WTC11 (cell line): Measurements from ENCODE around the gene EPB41. TPM values are rescaled to one million over a fixed set of nuclear protein-coding genes. Genes with fewer than 3 reads are reported as not detected.

Experiments used
- ATAC-seq: fragments of 200-7000 bp; cut with Tn5 transposase; 2 replicates; pipeline ENCODE4 v1.10.0; 2021; ENCODE audit warnings: mild to moderate bottlenecking, moderate library complexity
- CTCF ChIA-PET: fragments of 300-600 bp; sonication (Branson Sonifier 250); formaldehyde crosslinking; loops from one replicate; lab custom pipeline; 2021; ENCODE audit warnings: antibody characterized with exemption; lab: Charles Lee
- POLR2A ChIA-PET: fragments of 350-600 bp; sonication (Branson Sonifier 250); formaldehyde crosslinking; loops from one replicate; lab custom pipeline; 2021; ENCODE audit warnings: antibody characterized with exemption; lab: Charles Lee
- DNase-seq: peaks from one replicate; pipeline ENCODE4 v3.0.0; 2021; ENCODE audit warnings: low spot score
- H3K27ac Mint-ChIP-seq: 2 replicates; pipeline ENCODE4 v1.8.0; 2021; ENCODE audit warnings: mixed read lengths
- H3K27me3 Mint-ChIP-seq: 2 replicates; pipeline ENCODE4 v1.8.0; 2021; ENCODE audit warnings: low read depth, mild to moderate bottlenecking, moderate library complexity, mixed read lengths
- H3K36me3 Mint-ChIP-seq: 2 replicates; pipeline ENCODE4 v1.8.0; 2021; ENCODE audit warnings: mixed read lengths
- H3K4me1 Mint-ChIP-seq: 2 replicates; pipeline ENCODE4 v1.8.0; 2022; ENCODE audit warnings: mixed read lengths
- H3K4me3 Mint-ChIP-seq: 2 replicates; pipeline ENCODE4 v1.8.0; 2021; ENCODE audit warnings: mild to moderate bottlenecking, moderate library complexity, mixed read lengths
- H3K9me3 Mint-ChIP-seq: 2 replicates; pipeline ENCODE4 v1.8.0; 2021; ENCODE audit warnings: mixed read lengths
- CREB1 ChIP-seq: sonication (generic); formaldehyde crosslinking; IDR thresholded peaks from 2 replicates; pipeline ENCODE4 v1.8.0; 2023; ENCODE audit warnings: mild to moderate bottlenecking, missing genetic modification reagents
- EMX1 ChIP-seq: fragments of 250-450 bp; sonication (Bioruptor Pico); IDR thresholded peaks from 2 replicates; pipeline ENCODE4 v1.8.0; 2021; ENCODE audit warnings: mild to moderate bottlenecking
- NR2C2 ChIP-seq: sonication (generic); formaldehyde crosslinking; IDR thresholded peaks from 2 replicates; pipeline ENCODE4 v1.8.0; 2022; ENCODE audit warnings: mild to moderate bottlenecking, missing genetic modification reagents
- RORB ChIP-seq: fragments of 250-450 bp; sonication (Bioruptor Pico); IDR thresholded peaks from 2 replicates; pipeline ENCODE4 v1.9.0; 2021; ENCODE audit warnings: mild to moderate bottlenecking
- ZNF263 ChIP-seq: sonication (generic); formaldehyde crosslinking; IDR thresholded peaks from 2 replicates; pipeline ENCODE4 v1.8.1; 2022; ENCODE audit warnings: low read depth, mild to moderate bottlenecking, moderate library complexity, missing genetic modification reagents
- ZNF416 ChIP-seq: fragments of 250-450 bp; sonication (Bioruptor Pico); IDR thresholded peaks from 2 replicates; pipeline ENCODE4 v1.9.0; 2021; ENCODE audit warnings: mild to moderate bottlenecking, inconsistent platforms
- total RNA-seq: library from RNA; stranded (reverse); gene quantifications from 3 replicates; pipeline ENCODE4 v1.2.3, GENCODE V29; 2021
- TF ChIP-seq, protein P1 (sequence below): sonication (generic); formaldehyde crosslinking; IDR thresholded peaks from 2 replicates; pipeline ENCODE4 v1.8.1; 2023; ENCODE audit warnings: mild to moderate bottlenecking, missing genetic modification reagents, borderline replicate concordance
- TF ChIP-seq, protein P2 (sequence below): sonication (generic); formaldehyde crosslinking; conservative IDR thresholded peaks from 2 replicates; pipeline ENCODE4 v1.8.1; 2022; ENCODE audit warnings: mild to moderate bottlenecking, missing genetic modification reagents
- TF ChIP-seq, protein P3 (sequence below): sonication (generic); formaldehyde crosslinking; IDR thresholded peaks from 2 replicates; pipeline ENCODE4 v1.8.1; 2022; ENCODE audit warnings: mild to moderate bottlenecking, missing genetic modification reagents, moderate library complexity, borderline replicate concordance
- TF ChIP-seq, protein P4 (sequence below): sonication (generic); formaldehyde crosslinking; conservative IDR thresholded peaks from 2 replicates; pipeline ENCODE4 v1.8.1; 2023; ENCODE audit warnings: mild to moderate bottlenecking, low read depth, missing genetic modification reagents, moderate library complexity
- TF ChIP-seq, protein P5 (sequence below): sonication (generic); formaldehyde crosslinking; IDR thresholded peaks from 2 replicates; pipeline ENCODE4 v1.8.1; 2022; ENCODE audit warnings: missing genetic modification reagents, borderline replicate concordance
- TF ChIP-seq, protein P6 (sequence below): fragments of 250-450 bp; sonication (Bioruptor Pico); IDR thresholded peaks from 2 replicates; pipeline ENCODE4 v1.9.0; 2021; ENCODE audit warnings: mild to moderate bottlenecking, borderline replicate concordance
- TF ChIP-seq, protein P7 (sequence below): sonication (generic); formaldehyde crosslinking; IDR thresholded peaks from 2 replicates; pipeline ENCODE4 v1.8.1; 2022; ENCODE audit warnings: low read depth, missing genetic modification reagents, borderline replicate concordance
- TF ChIP-seq, protein P8 (sequence below): sonication (generic); formaldehyde crosslinking; IDR thresholded peaks from 2 replicates; pipeline ENCODE4 v1.8.0; 2023; ENCODE audit warnings: missing genetic modification reagents
- TF ChIP-seq, protein P9 (sequence below): fragments of 250-450 bp; sonication (Bioruptor Pico); IDR thresholded peaks from 2 replicates; pipeline ENCODE4 v1.9.0; 2021; ENCODE audit warnings: mild to moderate bottlenecking

The EPB41 gene
- total RNA-seq, 1 experiment from 2014 or later: 85.0 TPM

DNA sequence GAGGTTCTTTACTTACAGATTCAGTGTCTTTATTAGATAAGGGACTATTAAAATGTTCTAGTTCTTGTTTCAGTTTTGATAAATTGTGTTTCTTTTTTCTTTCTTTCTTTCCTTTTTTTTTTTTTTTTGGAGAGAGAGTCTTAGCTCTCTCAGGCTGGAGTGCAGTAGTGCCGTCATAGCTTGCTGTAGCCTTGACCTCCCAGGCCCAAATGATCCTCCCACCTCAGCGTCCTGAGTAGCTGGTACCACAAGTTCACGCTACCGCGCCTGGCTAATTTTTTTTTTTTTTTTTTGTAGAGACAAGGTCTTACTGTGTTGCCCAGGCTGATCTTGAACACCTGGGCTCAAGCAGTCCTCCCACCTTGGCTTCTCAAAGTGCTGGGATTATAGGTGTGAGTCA is 132.8 kb downstream of the EPB41 start (continued):
- TF ChIP-seq, protein P1, sequence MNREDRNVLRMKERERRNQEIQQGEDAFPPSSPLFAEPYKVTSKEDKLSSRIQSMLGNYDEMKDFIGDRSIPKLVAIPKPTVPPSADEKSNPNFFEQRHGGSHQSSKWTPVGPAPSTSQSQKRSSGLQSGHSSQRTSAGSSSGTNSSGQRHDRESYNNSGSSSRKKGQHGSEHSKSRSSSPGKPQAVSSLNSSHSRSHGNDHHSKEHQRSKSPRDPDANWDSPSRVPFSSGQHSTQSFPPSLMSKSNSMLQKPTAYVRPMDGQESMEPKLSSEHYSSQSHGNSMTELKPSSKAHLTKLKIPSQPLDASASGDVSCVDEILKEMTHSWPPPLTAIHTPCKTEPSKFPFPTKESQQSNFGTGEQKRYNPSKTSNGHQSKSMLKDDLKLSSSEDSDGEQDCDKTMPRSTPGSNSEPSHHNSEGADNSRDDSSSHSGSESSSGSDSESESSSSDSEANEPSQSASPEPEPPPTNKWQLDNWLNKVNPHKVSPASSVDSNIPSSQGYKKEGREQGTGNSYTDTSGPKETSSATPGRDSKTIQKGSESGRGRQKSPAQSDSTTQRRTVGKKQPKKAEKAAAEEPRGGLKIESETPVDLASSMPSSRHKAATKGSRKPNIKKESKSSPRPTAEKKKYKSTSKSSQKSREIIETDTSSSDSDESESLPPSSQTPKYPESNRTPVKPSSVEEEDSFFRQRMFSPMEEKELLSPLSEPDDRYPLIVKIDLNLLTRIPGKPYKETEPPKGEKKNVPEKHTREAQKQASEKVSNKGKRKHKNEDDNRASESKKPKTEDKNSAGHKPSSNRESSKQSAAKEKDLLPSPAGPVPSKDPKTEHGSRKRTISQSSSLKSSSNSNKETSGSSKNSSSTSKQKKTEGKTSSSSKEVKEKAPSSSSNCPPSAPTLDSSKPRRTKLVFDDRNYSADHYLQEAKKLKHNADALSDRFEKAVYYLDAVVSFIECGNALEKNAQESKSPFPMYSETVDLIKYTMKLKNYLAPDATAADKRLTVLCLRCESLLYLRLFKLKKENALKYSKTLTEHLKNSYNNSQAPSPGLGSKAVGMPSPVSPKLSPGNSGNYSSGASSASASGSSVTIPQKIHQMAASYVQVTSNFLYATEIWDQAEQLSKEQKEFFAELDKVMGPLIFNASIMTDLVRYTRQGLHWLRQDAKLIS (CRISPR knock-in tag): no peak
- TF ChIP-seq, protein P2, sequence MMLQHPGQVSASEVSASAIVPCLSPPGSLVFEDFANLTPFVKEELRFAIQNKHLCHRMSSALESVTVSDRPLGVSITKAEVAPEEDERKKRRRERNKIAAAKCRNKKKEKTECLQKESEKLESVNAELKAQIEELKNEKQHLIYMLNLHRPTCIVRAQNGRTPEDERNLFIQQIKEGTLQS (CRISPR knock-in tag): no peak

DNA sequence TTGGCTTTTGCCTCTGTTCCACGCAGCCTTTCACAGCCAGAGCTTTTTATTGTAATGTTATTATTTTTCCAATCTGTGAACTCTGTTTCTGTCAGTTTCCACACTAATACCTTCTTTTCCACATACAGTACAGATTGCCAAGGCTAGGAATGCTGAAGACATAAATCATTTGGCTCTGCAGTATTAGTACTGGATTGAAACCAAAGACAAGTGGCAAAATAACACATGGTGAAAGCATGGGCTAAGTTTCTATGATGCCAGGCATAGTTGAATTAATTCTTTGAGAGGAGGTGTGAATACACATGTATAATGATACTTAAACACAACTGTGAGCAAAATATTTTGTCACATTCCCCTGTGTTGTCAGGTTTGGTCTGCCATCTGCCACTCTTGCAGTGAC is 135.8 kb downstream of the EPB41 start:
- Mint-ChIP-seq H3K27me3 (no peaks in the 10 kb centered on the region), H3K4me3 (no peak overlapping the region), H3K9me3 (peaks cover 7% of the 10 kb centered on the region), H3K4me1 (no peaks in the 10 kb centered on the region), H3K27ac (no peak overlapping the region), H3K36me3 (peaks cover 10% of the 10 kb centered on the region)
- ChIA-PET POLR2A (interaction anchor here (0.6 kb wide), 1 partner anchor 425 kb away, joined by 3 read pairs; no protein-coding TSS in a partner anchor), CTCF (interaction anchor here (0.6 to 1.2 kb wide), 2 partner anchors 147 to 152 kb away, joined by 3 read pairs; no protein-coding TSS in a partner anchor)
- TF ChIP-seq NR2C2 (CRISPR knock-in tag) (no peak), RORB (CRISPR knock-in tag) (no peak), ZNF416 (CRISPR knock-in tag) (no peak)
- TF ChIP-seq, protein P3, sequence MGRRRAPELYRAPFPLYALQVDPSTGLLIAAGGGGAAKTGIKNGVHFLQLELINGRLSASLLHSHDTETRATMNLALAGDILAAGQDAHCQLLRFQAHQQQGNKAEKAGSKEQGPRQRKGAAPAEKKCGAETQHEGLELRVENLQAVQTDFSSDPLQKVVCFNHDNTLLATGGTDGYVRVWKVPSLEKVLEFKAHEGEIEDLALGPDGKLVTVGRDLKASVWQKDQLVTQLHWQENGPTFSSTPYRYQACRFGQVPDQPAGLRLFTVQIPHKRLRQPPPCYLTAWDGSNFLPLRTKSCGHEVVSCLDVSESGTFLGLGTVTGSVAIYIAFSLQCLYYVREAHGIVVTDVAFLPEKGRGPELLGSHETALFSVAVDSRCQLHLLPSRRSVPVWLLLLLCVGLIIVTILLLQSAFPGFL (CRISPR knock-in tag): no peak
- ATAC-seq: no peak
- no peak for DNase-seq

DNA sequence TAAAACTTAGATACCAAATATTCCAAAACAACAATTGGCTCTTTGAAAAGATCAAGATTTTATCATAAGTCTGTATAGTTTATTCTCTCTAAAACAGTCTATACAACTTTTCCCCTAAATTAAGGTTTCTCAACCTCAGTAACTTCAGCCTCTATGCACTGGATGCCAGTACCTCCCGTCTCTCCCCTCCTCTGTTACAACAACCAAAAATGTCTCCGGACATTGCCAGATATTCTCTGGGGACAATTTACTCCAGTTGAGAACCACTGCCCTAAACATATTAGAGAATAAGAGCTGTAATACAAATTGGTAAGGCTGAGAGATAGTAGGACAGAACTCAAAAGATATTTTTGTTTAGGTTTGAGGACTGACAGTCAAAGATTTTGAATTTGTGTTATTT is 137.7 kb downstream of the EPB41 start:
- Mint-ChIP-seq H3K36me3 (peaks cover 4% of the 10 kb centered on the region), H3K27ac (peak overlapping the region; percentile 20; the same call in 1 of the 2 replicates), H3K9me3 (no peaks in the 10 kb centered on the region), H3K4me1 (no peaks in the 10 kb centered on the region), H3K27me3 (no peaks in the 10 kb centered on the region), H3K4me3 (no peak overlapping the region)
- DNase-seq (no peak), ATAC-seq (no peak)
- CTCF ChIA-PET: no interaction called here
- POLR2A ChIA-PET: no interaction called here
- TF ChIP-seq, protein P4, sequence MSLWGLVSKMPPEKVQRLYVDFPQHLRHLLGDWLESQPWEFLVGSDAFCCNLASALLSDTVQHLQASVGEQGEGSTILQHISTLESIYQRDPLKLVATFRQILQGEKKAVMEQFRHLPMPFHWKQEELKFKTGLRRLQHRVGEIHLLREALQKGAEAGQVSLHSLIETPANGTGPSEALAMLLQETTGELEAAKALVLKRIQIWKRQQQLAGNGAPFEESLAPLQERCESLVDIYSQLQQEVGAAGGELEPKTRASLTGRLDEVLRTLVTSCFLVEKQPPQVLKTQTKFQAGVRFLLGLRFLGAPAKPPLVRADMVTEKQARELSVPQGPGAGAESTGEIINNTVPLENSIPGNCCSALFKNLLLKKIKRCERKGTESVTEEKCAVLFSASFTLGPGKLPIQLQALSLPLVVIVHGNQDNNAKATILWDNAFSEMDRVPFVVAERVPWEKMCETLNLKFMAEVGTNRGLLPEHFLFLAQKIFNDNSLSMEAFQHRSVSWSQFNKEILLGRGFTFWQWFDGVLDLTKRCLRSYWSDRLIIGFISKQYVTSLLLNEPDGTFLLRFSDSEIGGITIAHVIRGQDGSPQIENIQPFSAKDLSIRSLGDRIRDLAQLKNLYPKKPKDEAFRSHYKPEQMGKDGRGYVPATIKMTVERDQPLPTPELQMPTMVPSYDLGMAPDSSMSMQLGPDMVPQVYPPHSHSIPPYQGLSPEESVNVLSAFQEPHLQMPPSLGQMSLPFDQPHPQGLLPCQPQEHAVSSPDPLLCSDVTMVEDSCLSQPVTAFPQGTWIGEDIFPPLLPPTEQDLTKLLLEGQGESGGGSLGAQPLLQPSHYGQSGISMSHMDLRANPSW: no peak
- TF ChIP-seq, protein P5, sequence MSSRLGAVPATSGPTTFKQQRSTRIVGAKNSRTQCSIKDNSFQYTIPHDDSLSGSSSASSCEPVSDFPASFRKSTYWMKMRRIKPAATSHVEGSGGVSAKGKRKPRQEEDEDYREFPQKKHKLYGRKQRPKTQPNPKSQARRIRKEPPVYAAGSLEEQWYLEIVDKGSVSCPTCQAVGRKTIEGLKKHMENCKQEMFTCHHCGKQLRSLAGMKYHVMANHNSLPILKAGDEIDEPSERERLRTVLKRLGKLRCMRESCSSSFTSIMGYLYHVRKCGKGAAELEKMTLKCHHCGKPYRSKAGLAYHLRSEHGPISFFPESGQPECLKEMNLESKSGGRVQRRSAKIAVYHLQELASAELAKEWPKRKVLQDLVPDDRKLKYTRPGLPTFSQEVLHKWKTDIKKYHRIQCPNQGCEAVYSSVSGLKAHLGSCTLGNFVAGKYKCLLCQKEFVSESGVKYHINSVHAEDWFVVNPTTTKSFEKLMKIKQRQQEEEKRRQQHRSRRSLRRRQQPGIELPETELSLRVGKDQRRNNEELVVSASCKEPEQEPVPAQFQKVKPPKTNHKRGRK (CRISPR knock-in tag): no peak
- TF ChIP-seq ZNF263 (CRISPR knock-in tag): no peak
- no peak for TF ChIP-seq EMX1 (CRISPR knock-in tag)
- TF ChIP-seq, protein P6, sequence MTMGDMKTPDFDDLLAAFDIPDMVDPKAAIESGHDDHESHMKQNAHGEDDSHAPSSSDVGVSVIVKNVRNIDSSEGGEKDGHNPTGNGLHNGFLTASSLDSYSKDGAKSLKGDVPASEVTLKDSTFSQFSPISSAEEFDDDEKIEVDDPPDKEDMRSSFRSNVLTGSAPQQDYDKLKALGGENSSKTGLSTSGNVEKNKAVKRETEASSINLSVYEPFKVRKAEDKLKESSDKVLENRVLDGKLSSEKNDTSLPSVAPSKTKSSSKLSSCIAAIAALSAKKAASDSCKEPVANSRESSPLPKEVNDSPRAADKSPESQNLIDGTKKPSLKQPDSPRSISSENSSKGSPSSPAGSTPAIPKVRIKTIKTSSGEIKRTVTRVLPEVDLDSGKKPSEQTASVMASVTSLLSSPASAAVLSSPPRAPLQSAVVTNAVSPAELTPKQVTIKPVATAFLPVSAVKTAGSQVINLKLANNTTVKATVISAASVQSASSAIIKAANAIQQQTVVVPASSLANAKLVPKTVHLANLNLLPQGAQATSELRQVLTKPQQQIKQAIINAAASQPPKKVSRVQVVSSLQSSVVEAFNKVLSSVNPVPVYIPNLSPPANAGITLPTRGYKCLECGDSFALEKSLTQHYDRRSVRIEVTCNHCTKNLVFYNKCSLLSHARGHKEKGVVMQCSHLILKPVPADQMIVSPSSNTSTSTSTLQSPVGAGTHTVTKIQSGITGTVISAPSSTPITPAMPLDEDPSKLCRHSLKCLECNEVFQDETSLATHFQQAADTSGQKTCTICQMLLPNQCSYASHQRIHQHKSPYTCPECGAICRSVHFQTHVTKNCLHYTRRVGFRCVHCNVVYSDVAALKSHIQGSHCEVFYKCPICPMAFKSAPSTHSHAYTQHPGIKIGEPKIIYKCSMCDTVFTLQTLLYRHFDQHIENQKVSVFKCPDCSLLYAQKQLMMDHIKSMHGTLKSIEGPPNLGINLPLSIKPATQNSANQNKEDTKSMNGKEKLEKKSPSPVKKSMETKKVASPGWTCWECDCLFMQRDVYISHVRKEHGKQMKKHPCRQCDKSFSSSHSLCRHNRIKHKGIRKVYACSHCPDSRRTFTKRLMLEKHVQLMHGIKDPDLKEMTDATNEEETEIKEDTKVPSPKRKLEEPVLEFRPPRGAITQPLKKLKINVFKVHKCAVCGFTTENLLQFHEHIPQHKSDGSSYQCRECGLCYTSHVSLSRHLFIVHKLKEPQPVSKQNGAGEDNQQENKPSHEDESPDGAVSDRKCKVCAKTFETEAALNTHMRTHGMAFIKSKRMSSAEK (CRISPR knock-in tag): no peak
- TF ChIP-seq, protein P7, sequence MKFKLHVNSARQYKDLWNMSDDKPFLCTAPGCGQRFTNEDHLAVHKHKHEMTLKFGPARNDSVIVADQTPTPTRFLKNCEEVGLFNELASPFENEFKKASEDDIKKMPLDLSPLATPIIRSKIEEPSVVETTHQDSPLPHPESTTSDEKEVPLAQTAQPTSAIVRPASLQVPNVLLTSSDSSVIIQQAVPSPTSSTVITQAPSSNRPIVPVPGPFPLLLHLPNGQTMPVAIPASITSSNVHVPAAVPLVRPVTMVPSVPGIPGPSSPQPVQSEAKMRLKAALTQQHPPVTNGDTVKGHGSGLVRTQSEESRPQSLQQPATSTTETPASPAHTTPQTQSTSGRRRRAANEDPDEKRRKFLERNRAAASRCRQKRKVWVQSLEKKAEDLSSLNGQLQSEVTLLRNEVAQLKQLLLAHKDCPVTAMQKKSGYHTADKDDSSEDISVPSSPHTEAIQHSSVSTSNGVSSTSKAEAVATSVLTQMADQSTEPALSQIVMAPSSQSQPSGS (CRISPR knock-in tag): no peak
- no peak for TF ChIP-seq CREB1
- TF ChIP-seq, protein P8, sequence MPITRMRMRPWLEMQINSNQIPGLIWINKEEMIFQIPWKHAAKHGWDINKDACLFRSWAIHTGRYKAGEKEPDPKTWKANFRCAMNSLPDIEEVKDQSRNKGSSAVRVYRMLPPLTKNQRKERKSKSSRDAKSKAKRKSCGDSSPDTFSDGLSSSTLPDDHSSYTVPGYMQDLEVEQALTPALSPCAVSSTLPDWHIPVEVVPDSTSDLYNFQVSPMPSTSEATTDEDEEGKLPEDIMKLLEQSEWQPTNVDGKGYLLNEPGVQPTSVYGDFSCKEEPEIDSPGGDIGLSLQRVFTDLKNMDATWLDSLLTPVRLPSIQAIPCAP (CRISPR knock-in tag): no peak
- TF ChIP-seq, protein P9, sequence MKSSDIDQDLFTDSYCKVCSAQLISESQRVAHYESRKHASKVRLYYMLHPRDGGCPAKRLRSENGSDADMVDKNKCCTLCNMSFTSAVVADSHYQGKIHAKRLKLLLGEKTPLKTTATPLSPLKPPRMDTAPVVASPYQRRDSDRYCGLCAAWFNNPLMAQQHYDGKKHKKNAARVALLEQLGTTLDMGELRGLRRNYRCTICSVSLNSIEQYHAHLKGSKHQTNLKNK: no peak
- no peak for TF ChIP-seq NR2C2 (CRISPR knock-in tag)
